Adrenal gland (tissue), 12 donors: ENCODE results near the gene NAT10. TPM values are rescaled to one million over a fixed set of nuclear protein-coding genes. Genes with fewer than 3 reads are reported as not detected.

Source experiments
- DNase-seq, 7 donors: peaks; one replicate each; pipeline ENCODE4 v3.0.0-alpha.2; 2019 to 2020
- H3K27ac ChIP-seq, 5 donors: fragments of 200-600 bp; sonication (generic) in 4 of 5; 1 replicate in 3 of 5; 2 replicates in 2 of 5; pipeline versions ENCODE4 v1.5.1 to v1.8.0; 2016 to 2020; ENCODE audit warnings: mild to moderate bottlenecking in 1 of 5
- H3K27me3 ChIP-seq: fragments of 200-600 bp; 2 replicates; pipeline ENCODE4 v1.8.0; 2021
- H3K36me3 ChIP-seq, 2 donors: fragments of 200-600 bp; replicated peaks in 1 of 2; 1 replicate in 1 of 2; 2 replicates in 1 of 2; pipeline versions ENCODE4 v1.5.1 to v1.8.0; 2018 to 2022
- H3K4me1 ChIP-seq, 2 donors: fragments of 200-600 bp; replicated peaks in 1 of 2; 1 replicate in 1 of 2; 2 replicates in 1 of 2; pipeline versions ENCODE4 v1.5.1 to v1.8.0; 2018 to 2021
- H3K4me3 ChIP-seq, 4 donors: fragments of 200-600 bp; sonication (generic) in 3 of 4; one replicate each; pipeline ENCODE4 v1.5.1; 2016 to 2018
- H3K9me3 ChIP-seq, 3 donors: fragments of 200-600 bp; sonication (generic) in 1 of 3; replicated peaks in 1 of 3; 1 replicate in 2 of 3; 2 replicates in 1 of 3; pipeline versions ENCODE4 v1.5.1 to v1.8.0; 2016 to 2021
- CTCF ChIP-seq, 6 experiments: fragments of 450-650 bp in 4 of 6; fragments of 200-600 bp in 2 of 6; sonication (generic) in 1 of 6; IDR thresholded peaks; 1 replicate in 5 of 6; 2 replicates in 1 of 6; pipeline versions ENCODE4 v1.5.1 to v1.8.0; 2016 to 2021; ENCODE audit warnings: antibody characterized with exemption in 6 of 6, mild to moderate bottlenecking in 2 of 6, moderate library complexity in 1 of 6
- POLR2A ChIP-seq, 2 donors: fragments of 450-650 bp; IDR thresholded peaks; one replicate each; pipeline ENCODE4 v1.6.1; 2017; ENCODE audit warnings: antibody characterized with exemption in 2 of 2, mild to moderate bottlenecking in 2 of 2, moderate library complexity in 1 of 2
- WGBS, 4 donors: extraction: QIAGEN DNeasy Blood & Tissue Kit in 2 of 4; methylation state at CpG; one replicate each; pipeline versions ENCODE4 v1.1.5 to v1.1.7; 2013 to 2017; 5-methylcytosine and 5-hydroxymethylcytosine counted together
- intact Hi-C, 2 donors: fragments of 100-400 bp; cut with DNase I; formaldehyde crosslinking; loops; one replicate each; pipeline versions ENCODE4 v1.14.1 to v1.15.0; 2022 to 2023
- polyA plus RNA-seq, 3 donors: library from polyadenylated mRNA; stranded (reverse); fragments of 200-250 nt in 2 of 3; fragments of 350-450 nt in 1 of 3; fragmentation: Illumina TruSeq in 1 of 3; extraction: RNeasy Lipid Tissue Mini Kit (QIAGEN cat#74804) in 1 of 3; gene quantifications; one replicate each; pipeline ENCODE4 v1.2.3, GENCODE V29; 2013 to 2014
- total RNA-seq, 9 donors: library from RNA; depleted of rRNA in 4 of 9; stranded (reverse); fragments of >200 nt in 4 of 9; fragments of 120-200 nt in 1 of 9; fragmentation: NEBNext Ultra II Directional in 1 of 9; extraction: Animal tissue kit (Norgen Biotek cat#: 25700) in 1 of 9; gene quantifications; one replicate each; pipeline versions ENCODE4 v1.1.0 to v1.2.4, GENCODE V29; 2013 to 2023
- donor health status: healthy with polysubstance abuse.
- donor health status: Bipolar disorder and iron deficiency.
- donor health status: DM: yes; HTN: yes; CAD: no.
- donor health status: DM: no; HTN: no; CAD: no.
- donor health status: DM: no; HTN: no; CAD: no.
- donor health status: DM: yes; HTN: yes; CAD: no.

NAT10 gene
- total and polyA plus RNA-seq, 12 donors, result 16.8 to 65.2 (median 45.5) TPM

- Histone ChIP-seq H3K36me3 (peaks cover 0 to 85% of the 10 kb centered on the region in 2 donors), H3K9me3 (no peaks in the 10 kb centered on the region), H3K27me3 (no peaks in the 10 kb centered on the region), H3K4me1 (peaks cover 0 to 7% of the 10 kb centered on the region in 2 donors), H3K4me3 (no peak overlapping the region), H3K27ac (no peak overlapping the region)
- WGBS, 4 donors, result 75 to 85% (median 82%) methylated on average over 8 of the region's 8 CpGs
- TF ChIP-seq POLR2A (IDR thresholded peaks at IDR 0.05) (no peak), CTCF (IDR thresholded peaks at IDR 0.05) (no peak)
- no peak for DNase-seq
- intact Hi-C loops, result loop anchor here in 1 of 2 donors (10.0 kb wide), 1 partner anchor 151 kb away; no protein-coding TSS in a partner anchor
These were observed 40.5 kb downstream of the NAT10 start for GRCh38 chr11:34145847-34146381.

- peaks cover 0 to 82% of the 10 kb centered on the region in 2 donors for H3K36me3 ChIP-seq
- no peak for DNase-seq
- WGBS, 4 donors, result 92 to 96% (median 93%) methylated on average over 12 of the region's 12 CpGs
- no peak overlapping the region for H3K27ac ChIP-seq
- no peak overlapping the region for H3K4me3 ChIP-seq
- intact Hi-C loops, result loop anchor here in 1 of 2 donors (10.0 kb wide), 1 partner anchor 152 kb away; no protein-coding TSS in a partner anchor
- H3K9me3 ChIP-seq, result no peaks in the 10 kb centered on the region
- peaks cover 0 to 9% of the 10 kb centered on the region in 2 donors for H3K4me1 ChIP-seq
- no peaks in the 10 kb centered on the region for H3K27me3 ChIP-seq
- no peak for TF ChIP-seq CTCF (IDR thresholded peaks at IDR 0.05)
These were observed 41.0 kb downstream of the NAT10 start for GRCh38 chr11:34146411-34146810.

- H3K36me3 ChIP-seq, result peaks cover 0 to 78% of the 10 kb centered on the region in 2 donors
- TF ChIP-seq POLR2A (IDR thresholded peaks at IDR 0.05), result no peak
- no peak for TF ChIP-seq CTCF (IDR thresholded peaks at IDR 0.05)
- H3K4me1 ChIP-seq, result peaks cover 0 to 9% of the 10 kb centered on the region in 2 donors
- intact Hi-C loops, result loop anchor here in 1 of 2 donors (10.0 kb wide), 1 partner anchor 152 kb away; no protein-coding TSS in a partner anchor
- DNase-seq, result no peak
- H3K9me3 ChIP-seq, result no peaks in the 10 kb centered on the region
- H3K27ac ChIP-seq, result no peak overlapping the region
- H3K4me3 ChIP-seq, result no peak overlapping the region
- WGBS, 4 donors, result 80 to 82% (median 81%) methylated on average over 5 of the region's 5 CpGs
- no peaks in the 10 kb centered on the region for H3K27me3 ChIP-seq
These were observed 41.4 kb downstream of the NAT10 start for GRCh38 chr11:34146866-34147265.

GRCh38 chr11:34147581-34147980, 42.2 kb downstream of the NAT10 start:
- H3K36me3 ChIP-seq, result peaks cover 0 to 71% of the 10 kb centered on the region in 2 donors
- intact Hi-C loops, result loop anchor here in 1 of 2 donors (10.0 kb wide), 1 partner anchor 153 kb away; no protein-coding TSS in a partner anchor

More at GRCh38 chr11:34147581-34147980, 42.2 kb downstream of the NAT10 start:
- 88 to 93% (median 90%) methylated on average over 8 of the region's 8 CpGs for WGBS, 4 donors
- TF ChIP-seq CTCF (IDR thresholded peaks at IDR 0.05) (no peak), POLR2A (IDR thresholded peaks at IDR 0.05) (no peak)
- no peak overlapping the region for H3K27ac ChIP-seq
- H3K9me3 ChIP-seq, result no peaks in the 10 kb centered on the region
- no peaks in the 10 kb centered on the region for H3K27me3 ChIP-seq
- H3K4me1 ChIP-seq, result peaks cover 0 to 9% of the 10 kb centered on the region in 2 donors
- DNase-seq, result no peak
- no peak overlapping the region for H3K4me3 ChIP-seq
